Dermis blood vessel endothelial cell (primary cell): ENCODE results near the gene PALLD. TPM values are rescaled to one million over a fixed set of nuclear protein-coding genes. Genes with fewer than 3 reads are reported as not detected.
A peak's percentile ranks its signal among the peaks of the same experiment; 100 is the strongest.

Experiments
- DNase-seq: peaks from one replicate; pipeline ENCODE4 v3.0.0; 2010
- total RNA-seq: library from RNA; depleted of rRNA; stranded (reverse); fragments of >200 nt; gene quantifications from 2 replicates; pipeline ENCODE4 v1.2.3, GENCODE V29; 2014

PALLD gene
- total RNA-seq, 1 donor from 2014 or later: 15.7 TPM

- DNase-seq: no peak
Observed at GRCh38 chr4:168881781-168882420, 385.0 kb downstream of the PALLD start.

GRCh38 chr4:168882650-168883233 is 385.9 kb downstream of the PALLD start:
- no peak for DNase-seq

- DNase-seq: no peak
Observed at GRCh38 chr4:168883513-168883912, 386.7 kb downstream of the PALLD start.

DNA sequence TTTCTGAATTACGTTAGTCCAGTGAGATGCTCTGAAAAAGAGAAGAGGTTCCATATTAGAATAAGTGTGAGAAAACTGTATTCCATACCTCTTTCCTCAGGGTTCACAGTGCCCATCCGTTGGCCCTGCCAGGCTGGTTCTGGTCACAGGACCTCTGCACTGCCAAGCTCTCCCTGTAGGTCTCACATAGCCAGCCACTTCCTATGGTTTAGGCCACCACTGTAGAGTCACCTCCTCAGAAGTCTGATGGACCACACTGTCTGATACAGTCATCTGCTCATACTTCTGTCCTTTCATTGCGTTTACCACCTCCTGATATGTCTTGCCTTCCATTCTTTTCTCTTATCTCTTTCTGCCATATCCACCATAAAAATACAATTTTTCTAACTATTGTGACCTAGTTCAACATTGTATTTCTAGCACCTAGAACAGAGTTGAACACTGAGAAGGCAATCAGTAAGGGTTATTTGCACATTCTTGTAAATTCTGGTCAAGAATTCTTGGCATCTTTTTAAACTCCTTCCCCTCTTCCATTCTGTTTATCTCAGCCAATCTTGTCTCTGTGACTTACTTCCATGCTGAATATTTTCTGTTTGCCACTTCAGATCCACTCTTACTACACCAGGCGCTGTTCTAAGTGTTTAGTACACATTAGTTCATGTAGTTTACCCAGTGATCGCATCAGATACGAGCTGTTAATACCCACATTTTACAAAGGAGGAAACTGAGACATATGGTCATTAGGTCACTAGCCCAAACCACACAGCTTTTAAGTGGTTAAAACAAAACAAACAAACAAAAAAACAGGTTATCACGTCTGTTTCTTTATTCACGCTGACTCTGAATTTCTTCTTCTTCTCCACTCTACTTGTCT is 387.6 kb downstream of the PALLD start:
- DNase-seq: no peak

DNA sequence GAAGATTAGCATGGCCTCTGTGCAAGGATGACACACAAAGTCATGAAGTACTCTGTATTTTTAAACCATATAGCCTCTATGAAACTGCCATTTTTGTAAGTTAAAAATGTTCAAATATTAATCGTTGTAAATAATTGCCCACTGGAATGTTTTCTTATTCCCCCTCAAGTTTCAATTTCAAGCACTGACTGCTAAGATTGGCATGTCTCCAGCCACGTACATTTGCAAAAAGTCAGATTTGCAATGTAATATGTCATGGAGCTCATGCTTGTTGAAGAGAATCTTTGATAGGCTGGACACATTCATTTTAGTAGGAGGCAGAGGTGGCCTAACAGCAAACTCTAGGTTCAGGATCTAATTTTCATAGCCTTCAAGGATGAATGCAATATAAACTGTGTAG is 388.5 kb downstream of the PALLD start:
- no peak for DNase-seq

GRCh38 chr4:168886351-168886750 is 389.5 kb downstream of the PALLD start:
- no peak for DNase-seq

DNA sequence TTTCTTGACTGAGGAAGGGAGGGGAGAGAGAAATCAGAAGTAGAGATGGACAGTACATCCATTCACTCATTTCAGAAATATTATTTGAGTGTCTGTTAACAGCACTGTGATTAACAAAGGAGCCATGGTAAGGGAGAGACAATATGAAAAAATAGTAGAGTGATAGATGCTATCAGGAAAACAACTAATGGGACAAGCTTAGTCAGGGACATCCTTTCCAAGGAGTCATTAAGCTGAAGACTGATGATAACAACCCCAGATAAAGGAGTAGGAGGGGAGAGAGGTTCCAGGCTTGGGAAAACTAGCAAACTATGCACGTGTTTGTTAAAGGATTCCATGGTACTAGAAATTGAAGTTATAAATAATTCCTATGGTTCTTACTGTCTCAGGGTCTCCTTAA is 391.0 kb downstream of the PALLD start:
- no peak for DNase-seq

DNA sequence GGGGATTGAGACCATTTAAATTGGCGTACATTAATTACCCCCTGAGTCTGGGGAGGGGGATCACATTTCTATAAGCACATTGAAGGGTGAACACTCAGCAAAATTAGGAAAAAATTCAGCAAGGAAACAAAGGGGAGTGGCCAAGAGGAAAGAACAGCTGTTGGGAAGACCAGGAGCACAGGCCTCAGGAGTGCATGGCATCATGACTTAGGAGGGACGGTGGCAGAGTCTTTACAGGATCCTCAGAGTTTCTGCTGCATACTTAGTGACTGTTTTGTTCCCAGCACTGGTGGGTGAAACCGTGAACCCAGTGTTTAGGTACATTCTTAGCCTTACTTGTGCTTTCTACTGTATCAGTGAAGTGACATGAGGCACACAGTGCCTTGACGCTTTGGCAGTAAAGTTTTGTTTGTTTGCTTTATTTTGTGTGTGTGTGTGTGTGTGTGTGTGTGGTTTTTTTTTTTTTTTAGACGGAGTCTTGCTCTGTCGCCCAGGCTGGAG is 391.9 kb downstream of the PALLD start:
- DNase-seq: no peak

GRCh38 chr4:168891086-168891485 is 394.2 kb downstream of the PALLD start:
- DNase-seq: no peak

DNA sequence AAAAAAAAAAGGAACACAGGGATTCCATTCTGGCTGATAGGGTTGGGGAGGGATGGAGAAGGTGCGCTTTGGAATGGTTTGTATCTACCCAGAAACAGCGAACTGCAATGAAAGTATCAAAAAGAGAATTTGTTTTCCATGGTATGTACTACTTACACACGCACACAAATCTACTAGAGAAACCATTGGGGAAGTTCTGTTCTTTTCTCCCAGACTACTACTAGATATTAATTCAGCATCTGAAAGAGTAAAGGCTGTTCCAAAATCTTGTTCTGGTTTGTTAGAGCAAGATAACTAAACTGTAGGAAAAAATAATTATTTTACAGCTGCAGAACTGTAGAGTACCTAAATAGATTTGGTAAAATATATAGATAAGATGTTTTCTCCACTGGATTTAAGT is 394.8 kb downstream of the PALLD start:
- DNase-seq: no peak

DNA sequence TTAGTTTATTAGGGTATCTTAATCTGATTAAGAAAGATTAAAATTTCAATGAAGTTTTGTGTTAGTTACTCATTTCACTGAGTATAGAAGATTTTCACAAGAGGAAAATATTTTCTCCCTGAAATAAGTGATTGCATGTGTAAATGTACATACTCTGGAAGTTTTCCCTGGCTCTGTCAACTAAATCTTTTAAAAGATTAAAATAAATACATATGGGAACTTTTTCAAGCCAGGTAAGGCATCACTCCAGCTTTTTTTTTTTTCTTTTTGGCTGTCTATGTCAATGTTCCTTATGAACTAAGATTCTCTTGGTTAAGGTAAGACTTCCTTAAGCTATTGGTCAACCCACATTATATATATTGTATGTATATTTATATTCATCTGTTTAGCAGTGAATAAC is 395.6 kb downstream of the PALLD start:
- DNase-seq: no peak

GRCh38 chr4:168893205-168893604 is 396.4 kb downstream of the PALLD start:
- DNase-seq: no peak

GRCh38 chr4:168893807-168894206 is 397.0 kb downstream of the PALLD start:
- DNase-seq: no peak

DNA sequence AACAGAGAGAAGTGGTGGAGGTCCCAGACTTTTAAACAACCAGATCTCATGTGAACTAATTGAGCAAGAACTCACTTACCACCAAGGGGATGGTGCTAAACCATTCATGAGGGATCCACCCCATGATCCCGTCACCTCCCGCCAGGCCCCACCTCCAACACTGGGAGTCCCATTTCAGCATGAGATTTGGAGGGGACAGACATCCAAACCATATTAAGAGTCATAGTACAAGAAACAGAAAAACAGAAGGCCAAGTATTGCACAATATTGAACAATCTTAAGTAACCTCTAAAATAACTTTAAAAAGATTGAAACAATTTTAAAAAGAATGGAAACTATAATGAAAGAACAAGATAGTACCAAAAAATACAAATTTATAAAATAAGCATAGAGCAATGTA is 403.2 kb downstream of the PALLD start:
- DNase-seq: no peak

DNA sequence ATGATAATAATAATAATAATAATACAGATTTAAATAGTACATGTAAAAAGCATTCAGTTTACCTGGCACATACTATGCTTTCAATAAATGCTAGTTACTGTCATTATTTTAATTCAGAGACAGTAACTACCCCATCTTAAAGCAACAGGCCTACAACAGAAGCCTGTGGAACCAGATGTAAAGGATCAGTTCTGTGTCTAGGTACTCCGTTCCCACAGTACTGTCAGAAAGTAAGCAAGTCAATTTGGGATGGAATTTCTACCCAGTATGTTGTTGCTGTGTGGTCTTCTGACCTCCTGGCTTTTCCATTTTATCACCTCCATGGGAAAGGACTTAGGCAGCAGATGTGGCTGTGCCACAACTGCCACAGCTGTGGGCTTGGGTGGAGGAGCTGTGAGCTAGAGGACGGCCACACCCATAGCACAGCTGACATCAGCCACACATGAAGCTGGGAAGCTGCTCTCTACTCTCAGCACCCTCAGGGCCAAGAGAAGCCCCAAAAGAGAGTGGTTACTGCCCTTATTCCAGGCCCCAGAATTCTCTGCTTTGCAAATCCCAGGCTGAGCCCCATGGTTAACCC is 410.4 kb downstream of the PALLD start:
- DNase-seq: no peak

DNA sequence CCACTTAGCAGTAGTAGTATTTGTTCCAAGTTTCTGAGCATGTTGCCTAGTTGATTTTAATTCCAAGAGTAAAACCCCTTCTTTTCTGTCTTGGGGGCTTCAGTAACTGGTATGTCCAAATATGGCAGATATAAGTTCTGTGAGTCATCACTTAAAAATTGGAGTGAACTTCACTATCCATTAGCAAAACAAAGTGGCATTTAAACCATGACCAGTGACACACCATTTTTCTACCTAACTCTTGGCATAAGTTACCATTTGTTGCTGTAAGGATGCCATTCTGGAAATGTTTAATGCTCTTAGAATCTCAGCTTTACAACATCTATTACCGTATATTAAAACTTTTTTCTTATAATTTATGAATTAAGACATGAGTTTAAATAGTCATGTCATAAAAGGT is 411.2 kb downstream of the PALLD start:
- no peak for DNase-seq

- no peak for DNase-seq
Observed at GRCh38 chr4:168908851-168909273, 412.0 kb downstream of the PALLD start.

GRCh38 chr4:168914095-168914494 is 417.2 kb downstream of the PALLD start:
- DNase-seq: no peak

DNA sequence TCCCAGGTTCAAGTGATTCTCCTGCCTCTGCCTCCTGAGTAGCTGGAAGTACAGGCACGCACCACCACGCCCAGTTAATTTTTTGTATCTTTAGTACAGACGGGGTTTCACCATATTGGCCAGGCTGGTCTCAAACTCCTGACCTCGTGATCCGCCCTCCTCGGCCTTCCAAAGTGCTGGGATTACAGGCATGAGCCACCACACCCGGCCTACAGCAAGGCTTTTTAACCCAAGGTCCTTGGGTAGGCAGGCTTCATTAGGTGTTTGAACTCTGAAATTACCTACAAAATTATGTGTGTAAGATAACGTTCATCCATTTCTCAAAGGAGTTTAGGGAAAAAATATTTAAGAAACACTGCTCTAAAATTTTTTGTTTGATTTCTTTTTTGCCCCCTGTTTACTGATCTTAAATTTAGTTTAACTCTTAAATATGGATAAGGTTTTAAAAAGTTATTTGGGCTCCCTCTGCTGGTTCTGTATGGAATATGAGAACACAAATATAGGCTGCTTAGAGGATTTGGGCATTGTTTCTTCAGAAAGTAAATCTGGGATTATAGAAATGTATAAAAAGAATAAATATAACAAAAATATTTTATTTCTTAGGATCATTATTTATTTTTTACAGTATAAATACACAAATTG is 420.4 kb downstream of the PALLD start:
- DNase-seq: peak; percentile 73

DNA sequence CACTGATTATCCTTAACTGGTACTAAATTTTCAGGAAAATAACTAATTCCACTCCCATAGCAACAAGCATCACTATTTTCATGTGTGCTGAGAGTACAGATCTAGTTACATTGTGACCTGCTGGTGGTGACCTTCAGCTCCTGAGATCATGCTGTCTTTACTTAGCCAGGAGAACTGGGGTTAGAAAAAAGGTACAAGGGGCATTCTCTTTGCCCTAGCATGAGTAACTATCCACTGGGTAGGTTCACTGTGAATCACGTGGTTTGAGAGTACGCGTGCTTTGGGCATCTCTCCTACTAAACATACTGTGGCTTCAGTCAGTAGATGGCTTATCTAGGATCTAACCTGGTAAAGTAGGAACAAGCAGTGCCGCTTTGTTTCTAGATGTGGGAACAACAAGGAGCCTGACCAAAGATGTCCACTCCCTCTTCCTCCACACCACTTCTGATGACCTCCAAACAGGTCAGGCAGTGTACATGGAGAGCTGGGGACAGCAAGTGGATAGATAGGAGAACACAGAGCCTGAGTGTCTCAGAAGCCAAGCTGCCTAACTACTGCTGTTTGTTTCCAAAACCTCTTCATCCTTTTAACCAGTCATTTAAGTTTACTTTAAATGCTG is 423.0 kb downstream of the PALLD start:
- DNase-seq: no peak

- DNase-seq: no peak
Observed at GRCh38 chr4:168920441-168921065, 423.7 kb downstream of the PALLD start.
